ENCODE measurements around the gene PDHX.

- TF ChIP-seq CTCF (conservative IDR thresholded peaks at IDR 0.05; ENCODE audit: low read length), result no peak
- no peak for TF ChIP-seq EZH2phosphoT487 (IDR thresholded peaks at IDR 0.05; ENCODE audit: borderline replicate concordance)
Observed at GRCh38 chr11:34941688-34942087, 25.3 kb downstream of the PDHX start.

Data from Loucy (cell line).